Nucleus accumbens (tissue), 56 donors: Measurements from ENCODE around the gene PDZD8.

ENCODE experiments used
- DNase-seq, 56 donors: peaks; one replicate each; lab custom pipeline; 2025; lab: John Stamatoyannopoulos, UW

PDZD8 gene

GRCh38 chr10:117391436-117392205 lies 16.4 kb upstream of the PDZD8 start:
- DNase-seq = no peak

DNA sequence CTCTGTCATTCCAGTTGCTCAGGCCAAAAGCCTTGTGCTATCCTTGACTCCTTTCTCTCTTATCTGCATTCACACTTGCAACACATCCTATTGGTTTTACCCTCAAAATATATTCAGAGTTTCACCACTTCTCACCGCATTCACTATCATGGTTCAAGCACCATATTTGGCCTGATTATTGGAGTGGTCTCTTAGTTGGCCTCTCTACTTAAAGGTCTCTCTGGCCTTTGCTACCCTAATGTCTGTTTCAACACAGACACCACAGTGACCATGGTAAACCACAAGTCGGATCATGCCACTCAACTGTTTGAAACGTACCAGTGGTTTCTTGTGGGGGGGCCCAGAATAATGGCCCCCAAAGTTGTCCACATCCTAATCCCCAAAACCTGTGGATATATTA lies 15.2 kb upstream of the PDZD8 start:
- no peak for DNase-seq

GRCh38 chr10:117386805-117387204 lies 11.6 kb upstream of the PDZD8 start:
- no peak for DNase-seq

- no peak for DNase-seq
Observed at GRCh38 chr10:117382861-117383260, 7.6 kb upstream of the PDZD8 start.

DNA sequence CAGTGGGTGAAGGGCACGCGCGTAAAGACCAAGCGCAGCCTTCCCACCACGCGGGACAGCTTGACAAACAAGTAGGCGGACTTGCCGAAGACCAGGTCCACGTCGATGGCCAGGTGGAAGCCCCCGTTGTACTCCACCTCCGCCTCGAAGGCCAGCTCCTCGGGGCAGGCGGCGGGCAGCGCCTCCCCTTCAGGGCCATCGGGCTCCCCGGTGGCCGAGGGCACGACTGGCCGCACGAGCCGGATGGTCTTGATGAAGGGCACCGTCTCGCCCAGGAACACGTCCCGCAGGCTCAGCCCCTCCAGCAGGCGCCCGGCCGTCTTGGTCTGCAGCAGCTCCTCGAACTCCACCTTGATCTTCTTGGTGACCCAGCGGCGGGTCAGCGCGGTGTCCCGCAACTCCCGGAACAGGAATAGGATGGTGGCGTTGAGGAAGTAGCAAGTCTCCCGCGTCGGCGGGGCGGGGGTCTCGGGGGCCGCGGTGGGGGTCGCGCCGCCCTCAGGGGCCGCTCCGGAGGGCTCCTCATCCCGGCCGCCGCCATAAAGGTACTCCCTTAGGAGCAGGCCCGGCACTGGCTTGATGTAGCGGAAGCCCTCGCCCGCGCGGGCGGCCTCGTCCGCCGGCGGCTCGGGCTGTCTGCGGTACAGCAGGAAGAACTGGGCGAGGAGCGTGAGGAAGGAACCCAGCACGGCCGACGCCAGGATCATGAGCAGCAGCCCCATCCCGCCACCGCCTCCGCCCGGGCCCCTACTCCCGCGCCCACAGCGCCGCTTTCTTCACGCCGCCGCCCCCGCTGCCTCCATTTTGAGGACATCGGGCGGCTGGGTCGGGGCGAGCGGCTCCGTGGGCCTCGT lies 507 bp downstream of the PDZD8 start:
- peak in 30 of 56 donors; percentile 19 to 78 (median 48) for DNase-seq

GRCh38 chr10:117373823-117374505 lies 1.3 kb downstream of the PDZD8 start:
- peak in 30 of 56 donors; percentile 3 to 52 (median 20) for DNase-seq

GRCh38 chr10:117370205-117370604 lies 5.0 kb downstream of the PDZD8 start:
- no peak for DNase-seq

GRCh38 chr10:117367718-117368117 lies 7.5 kb downstream of the PDZD8 start:
- no peak for DNase-seq

- no peak for DNase-seq
Observed at GRCh38 chr10:117366741-117367140, 8.5 kb downstream of the PDZD8 start.

DNA sequence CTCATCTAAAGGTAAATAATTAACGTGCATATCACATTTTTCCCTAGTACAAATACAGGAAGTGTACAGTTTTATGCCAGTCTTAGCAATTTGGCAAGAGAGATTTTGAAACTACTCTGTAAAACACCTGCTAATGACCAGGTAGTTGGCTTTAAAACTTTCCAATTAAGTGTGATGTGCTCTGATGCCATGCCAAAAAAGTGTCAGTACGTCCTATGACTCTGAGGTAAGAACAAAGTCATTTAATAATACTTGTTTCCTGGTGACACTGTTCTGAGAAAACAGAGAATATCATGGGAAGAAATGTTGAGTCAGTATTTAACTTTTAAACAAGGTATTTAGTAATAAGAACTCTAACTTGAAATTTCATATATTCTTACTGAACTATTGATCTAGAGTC lies 9.6 kb downstream of the PDZD8 start:
- DNase-seq = no peak

GRCh38 chr10:117364110-117364960 lies 10.9 kb downstream of the PDZD8 start:
- DNase-seq = no peak

GRCh38 chr10:117363028-117363427 lies 12.2 kb downstream of the PDZD8 start:
- no peak for DNase-seq

DNA sequence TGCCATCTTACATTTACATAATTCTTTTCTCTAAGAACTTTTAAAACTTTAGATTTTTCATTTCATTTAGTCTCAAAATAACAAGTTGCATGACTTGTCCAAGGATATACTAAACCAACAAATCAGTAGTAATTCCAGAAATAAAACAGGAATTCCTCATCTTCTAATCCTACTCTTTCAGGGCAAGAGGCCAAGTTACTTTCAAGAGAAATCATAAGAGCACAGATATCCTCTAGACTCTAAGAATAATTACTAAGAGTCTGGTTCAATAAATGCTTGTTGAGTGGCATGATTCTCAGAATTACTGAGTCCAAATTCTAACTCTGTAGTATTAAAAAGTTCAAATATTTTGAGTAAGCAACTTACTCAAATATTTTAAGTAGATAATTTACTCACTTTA lies 12.9 kb downstream of the PDZD8 start:
- no peak for DNase-seq

DNA sequence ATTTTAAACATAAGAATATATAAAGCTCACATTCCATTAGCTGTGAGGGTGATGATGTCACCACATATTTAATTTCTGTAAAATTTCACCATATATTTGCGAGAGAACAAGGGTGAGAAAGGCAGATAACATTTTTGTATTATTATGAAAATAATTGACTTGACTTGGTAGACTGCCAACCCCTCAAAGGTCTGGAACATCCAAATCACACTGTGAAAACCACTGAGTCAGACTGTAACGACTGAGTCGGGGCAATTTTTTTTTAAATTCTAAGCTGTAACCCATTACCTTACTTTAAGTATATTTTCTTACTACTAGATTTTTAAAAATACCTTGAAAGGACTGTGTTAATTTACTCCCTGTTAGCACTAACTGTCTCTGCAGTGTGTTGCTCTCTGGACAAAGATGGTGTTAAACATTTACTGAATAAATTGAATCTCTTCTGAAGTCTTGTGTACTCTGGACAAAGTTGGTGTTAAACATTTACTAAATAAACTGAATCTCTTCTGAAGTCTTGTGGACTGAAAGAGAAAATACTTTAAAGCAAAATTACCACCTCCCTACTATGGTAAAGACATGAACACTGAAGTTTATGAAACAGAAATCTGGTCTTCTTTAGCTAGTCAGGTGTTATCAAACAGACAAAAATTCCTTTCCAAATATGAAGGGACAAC lies 14.1 kb downstream of the PDZD8 start:
- DNase-seq = no peak

- no peak for DNase-seq
Observed at GRCh38 chr10:117360016-117360415, 15.2 kb downstream of the PDZD8 start.

DNA sequence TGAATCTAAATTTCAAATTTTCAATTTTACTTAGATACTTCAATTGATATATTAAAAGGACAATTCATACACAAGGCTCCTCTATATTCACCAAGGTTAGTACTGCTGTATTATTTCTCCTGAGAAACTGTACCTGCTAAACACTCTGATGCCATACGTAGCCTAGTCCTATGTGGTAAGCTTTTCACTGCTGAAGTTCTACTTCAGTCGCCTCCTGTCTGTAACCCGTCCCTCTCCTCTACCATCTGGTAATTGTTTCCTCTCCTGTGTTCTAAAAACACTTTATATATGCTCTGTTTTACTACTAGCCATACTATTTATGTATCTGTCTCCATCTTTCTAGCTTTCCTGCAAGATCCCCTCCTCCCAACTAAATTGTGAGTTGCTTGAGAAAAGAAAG lies 20.2 kb downstream of the PDZD8 start:
- no peak for DNase-seq

DNA sequence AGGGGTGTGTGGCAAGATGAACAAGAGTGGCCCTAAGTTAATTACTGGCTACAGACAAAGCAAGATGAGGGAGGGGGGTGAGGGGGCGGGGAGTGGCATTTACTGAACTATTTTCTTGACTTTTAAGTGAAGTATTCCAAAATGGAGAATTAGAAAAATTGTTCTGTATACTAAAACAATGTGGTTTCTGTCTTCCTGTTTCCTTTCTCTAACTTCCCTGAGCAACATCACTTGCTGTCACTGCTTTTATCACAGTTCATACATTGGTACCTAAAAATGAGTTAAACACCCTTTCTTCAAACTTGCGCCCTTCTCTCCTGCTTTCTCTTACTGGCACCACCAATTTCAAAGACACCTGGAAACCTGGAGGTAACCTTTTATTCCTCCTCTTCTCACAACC lies 21.6 kb downstream of the PDZD8 start:
- no peak for DNase-seq

- DNase-seq = no peak
Observed at GRCh38 chr10:117352724-117353123, 22.5 kb downstream of the PDZD8 start.

GRCh38 chr10:117351996-117352395 lies 23.2 kb downstream of the PDZD8 start:
- no peak for DNase-seq

GRCh38 chr10:117351558-117351957 lies 23.7 kb downstream of the PDZD8 start:
- no peak for DNase-seq
